Naive thymus-derived CD4-positive, alpha-beta T cell (primary cell): Measurements from ENCODE around the gene MLLT6. TPM values are rescaled to one million over a fixed set of nuclear protein-coding genes. Genes with fewer than 3 reads are reported as not detected.

ENCODE experiments used
- ATAC-seq: fragments of 150-1000 bp; cut with Tn5 transposase; 2 replicates; pipeline ENCODE4 v1.10.0; 2021; ENCODE audit warnings: mild to moderate bottlenecking, moderate library complexity
- CTCF ChIA-PET: fragments of 350-600 bp; sonication (Branson Sonifier 250); formaldehyde crosslinking; loops from one replicate; lab custom pipeline; 2021; ENCODE audit warnings: antibody characterized with exemption; lab: Charles Lee
- POLR2A ChIA-PET: fragments of 350-600 bp; sonication (Branson Sonifier 250); formaldehyde crosslinking; loops from one replicate; lab custom pipeline; 2021; ENCODE audit warnings: antibody characterized with exemption, inconsistent platforms; lab: Charles Lee
- DNase-seq, 9 donors: peaks; one replicate each; pipeline versions ENCODE4 v3.0.0 to v3.0.0-alpha.2; 2020 to 2022; ENCODE audit warnings: mixed read lengths in 1 of 9
- H3K27ac ChIP-seq: one replicate; pipeline ENCODE4 v1.7.0; 2013; ENCODE audit warnings: mild to moderate bottlenecking, low read depth, low read length, moderate library complexity
- H3K27me3 ChIP-seq, 2 donors: one replicate each; pipeline ENCODE4 v1.7.0; 2013; ENCODE audit warnings: low read length in 2 of 2, mild to moderate bottlenecking in 2 of 2, moderate library complexity in 2 of 2; ENCODE audit not compliant: control insufficient read depth in 2 of 2, insufficient read depth in 2 of 2
- H3K36me3 ChIP-seq, 3 experiments: 1 replicate in 2 of 3; 2 replicates in 1 of 3; pipeline ENCODE4 v1.7.0; 2013; ENCODE audit warnings: low read length in 3 of 3, mild to moderate bottlenecking in 3 of 3, moderate library complexity in 1 of 3; ENCODE audit not compliant: insufficient read depth in 3 of 3, control insufficient read depth in 2 of 3
- H3K4me1 ChIP-seq, 2 donors: one replicate each; pipeline ENCODE4 v1.7.0; 2013; ENCODE audit warnings: low read length in 2 of 2, mild to moderate bottlenecking in 2 of 2, moderate library complexity in 1 of 2; ENCODE audit not compliant: control insufficient read depth in 2 of 2, insufficient read depth in 2 of 2
- H3K4me3 ChIP-seq: 2 replicates; pipeline ENCODE4 v1.7.0; 2013; ENCODE audit warnings: mild to moderate bottlenecking, low read length
- H3K9me3 ChIP-seq, 3 experiments: 1 replicate in 2 of 3; 2 replicates in 1 of 3; pipeline ENCODE4 v1.7.0; 2013; ENCODE audit warnings: low read length in 3 of 3; ENCODE audit not compliant: control insufficient read depth in 2 of 3
- H3K27ac Mint-ChIP-seq, 9 donors: one replicate each; pipeline ENCODE4 v1.8.0; 2020 to 2022; ENCODE audit warnings: mixed read lengths in 9 of 9, mild to moderate bottlenecking in 8 of 9, moderate library complexity in 5 of 9, inconsistent platforms in 2 of 9
- H3K27me3 Mint-ChIP-seq, 5 donors: one replicate each; pipeline ENCODE4 v1.8.0; 2021 to 2022; ENCODE audit warnings: mixed read lengths in 5 of 5, mild to moderate bottlenecking in 1 of 5
- H3K36me3 Mint-ChIP-seq, 5 donors: one replicate each; pipeline ENCODE4 v1.8.0; 2020 to 2022; ENCODE audit warnings: mixed read lengths in 5 of 5, mild to moderate bottlenecking in 3 of 5, inconsistent platforms in 1 of 5
- H3K4me1 Mint-ChIP-seq, 7 donors: one replicate each; pipeline ENCODE4 v1.8.0; 2020 to 2022; ENCODE audit warnings: mixed read lengths in 7 of 7, mild to moderate bottlenecking in 3 of 7, inconsistent platforms in 1 of 7
- H3K4me3 Mint-ChIP-seq, 10 donors: one replicate each; pipeline ENCODE4 v1.8.0; 2020 to 2022; ENCODE audit warnings: mild to moderate bottlenecking in 10 of 10, mixed read lengths in 10 of 10, moderate library complexity in 6 of 10, inconsistent platforms in 2 of 10
- H3K9me3 Mint-ChIP-seq, 11 donors: one replicate each; pipeline ENCODE4 v1.8.0; 2020 to 2022; ENCODE audit warnings: mixed read lengths in 11 of 11, mild to moderate bottlenecking in 4 of 11, inconsistent platforms in 1 of 11, moderate library complexity in 1 of 11
- intact Hi-C, 2 donors: fragments of 100-400 bp; cut with micrococcal nuclease; formaldehyde crosslinking; loops; one replicate each; pipeline ENCODE4 v1.15.1; 2023
- polyA plus RNA-seq, 2 donors: library from polyadenylated mRNA; unstranded; fragments of 300-500 nt; fragmentation: Illumina TruSeq; gene quantifications; one replicate each; pipeline ENCODE4 v1.2.3, GENCODE V29; 2021
- total RNA-seq, 6 experiments: library from RNA in 5 of 6; stranded (reverse) in 5 of 6; gene quantifications; 1 replicate in 5 of 6; 2 replicates in 1 of 6; pipeline ENCODE4 v1.2.3 and lab custom pipeline; 2021 to 2026

Gene MLLT6
- total and polyA plus RNA-seq, 7 experiments from 2014 or later, result 10.2 to 533 (median 353) TPM

DNA sequence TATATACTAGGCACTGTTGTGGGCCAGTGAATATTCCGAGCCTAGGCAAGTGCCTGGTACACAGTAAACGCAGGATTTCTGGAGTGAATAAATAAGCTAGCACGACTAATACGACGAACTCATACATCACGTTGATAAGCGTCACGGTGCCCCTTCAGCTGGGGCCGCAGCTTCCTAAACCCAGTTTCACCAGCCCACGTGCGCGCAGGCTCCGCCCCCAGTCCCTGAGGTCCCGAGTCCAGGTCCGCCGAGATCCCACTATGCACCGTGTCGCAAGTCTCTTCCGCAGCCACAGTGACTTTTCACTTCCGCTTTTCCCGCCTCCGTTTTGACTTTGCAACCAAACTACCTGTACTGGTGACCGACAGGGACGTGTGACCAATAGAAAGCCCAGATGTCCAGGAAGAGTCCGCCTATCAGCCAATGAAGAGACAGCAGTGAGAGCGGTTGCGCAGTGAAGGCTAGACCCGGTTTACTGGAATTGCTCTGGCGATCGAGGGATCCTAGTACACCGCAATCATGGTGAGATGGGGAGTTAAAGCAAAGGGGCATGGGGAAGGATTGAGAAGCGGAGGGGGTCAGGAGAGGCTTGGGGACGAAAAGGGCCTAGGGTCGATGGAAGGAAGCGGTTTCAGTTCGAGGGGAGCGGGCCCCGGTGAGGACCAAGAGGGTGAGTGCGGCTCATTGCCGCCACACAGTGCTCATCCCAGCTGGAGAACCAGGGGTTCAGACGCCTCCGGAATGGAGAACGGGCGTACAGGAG, 47.4 kb downstream of the MLLT6 start, which contains the start of gene PSMB3:
Gene PSMB3, plus strand, starts transcription at position 434 of the 763 bp plus-strand sequence. Its CDS starts 86 bp downstream, at position 520.
- Mint-ChIP-seq H3K27me3 (peaks cover 12 to 32% (median 20%) of the 10 kb centered on the region in 5 donors), H3K36me3 (peaks cover 4 to 17% (median 13%) of the 10 kb centered on the region in 5 donors), H3K27ac (peak within 1 kb of the TSS; percentile 91 to 99 (median 97)), H3K4me3 (peak within 1 kb of the TSS; percentile 89 to 100 (median 98)), H3K4me1 (peaks cover 37 to 56% (median 44%) of the 10 kb centered on the region in 7 donors), H3K9me3 (peaks cover 0 to 12% (median 0%) of the 10 kb centered on the region in 11 donors)
- H3K27ac ChIP-seq, result peak within 1 kb of the TSS; percentile 83
- CTCF ChIA-PET, result interaction anchor here (1.0 to 1.4 kb wide), 3 partner anchors 77 to 165 kb away, joined by 3 to 6 read pairs (median 4); partner anchors contain the start of gene LASP1
- peaks cover 31 to 46% of the 10 kb centered on the region in 2 donors for H3K4me1 ChIP-seq
- POLR2A ChIA-PET, result interaction anchor here (0.6 to 2.0 kb wide), 21 partner anchors 9 to 1570 kb away, joined by 3 to 21 read pairs (median 5); partner anchors contain the start of genes CISD3, CWC25, LASP1 and MLLT6
- H3K9me3 ChIP-seq, result no peaks in the 10 kb centered on the region
- H3K27me3 ChIP-seq, result peaks cover 6 to 9% of the 10 kb centered on the region in 2 donors
- peak within 1 kb of the TSS; percentile 95 for H3K4me3 ChIP-seq
- intact Hi-C loops, result loop anchor here (1.0 to 10.0 kb wide), 14 partner anchors 18 to 482 kb away; partner anchors contain the start of genes CISD3 (in 2 of the 2), CWC25 (in 2 of the 2), PIP4K2B (in 2 of the 2) and RPL23 (in 2 of the 2)
- H3K36me3 ChIP-seq, result peaks cover 0 to 23% (median 12%) of the 10 kb centered on the region in 3 experiments
- DNase-seq (peak; percentile 76 to 98 (median 96)), ATAC-seq (peak; percentile 90)

DNA sequence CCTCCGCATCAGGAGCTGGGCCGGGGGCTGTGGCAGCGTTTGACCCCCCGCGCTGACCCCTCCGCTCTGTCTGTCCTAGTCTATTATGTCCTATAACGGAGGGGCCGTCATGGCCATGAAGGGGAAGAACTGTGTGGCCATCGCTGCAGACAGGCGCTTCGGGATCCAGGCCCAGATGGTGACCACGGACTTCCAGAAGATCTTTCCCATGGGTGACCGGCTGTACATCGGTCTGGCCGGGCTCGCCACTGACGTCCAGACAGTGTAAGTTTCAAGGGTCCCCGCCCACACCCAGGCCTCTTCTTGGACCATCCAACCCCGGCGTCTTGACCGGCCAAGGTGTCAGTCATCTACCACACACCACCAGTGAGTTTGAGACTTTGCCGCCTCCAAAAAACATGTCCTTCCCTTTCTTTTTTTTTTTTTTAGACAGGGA, 48.0 kb downstream of the MLLT6 start:
- intact Hi-C loops, result loop anchor here (2.0 to 10.0 kb wide), 3 partner anchors 194 to 482 kb away; no protein-coding TSS in a partner anchor

GRCh38 chr17:38761612-38762011, 56.5 kb downstream of the MLLT6 start:
- POLR2A ChIA-PET, result interaction anchor here (0.6 to 1.0 kb wide), 2 partner anchors 241 to 413 kb away, joined by 3 to 4 read pairs; no protein-coding TSS in a partner anchor
- H3K27ac ChIP-seq, result no peak overlapping the region
- CTCF ChIA-PET, result no interaction called here
- H3K4me1 ChIP-seq, result no peaks in the 10 kb centered on the region
- Mint-ChIP-seq H3K4me1 (peaks cover 8 to 14% (median 11%) of the 10 kb centered on the region in 7 donors), H3K4me3 (no peak overlapping the region), H3K27ac (peak overlapping the region in 7 of 9 donors; percentile 24 to 74 (median 54)), H3K27me3 (no peaks in the 10 kb centered on the region), H3K36me3 (peaks cover 14 to 40% (median 20%) of the 10 kb centered on the region in 5 donors), H3K9me3 (no peaks in the 10 kb centered on the region)
- ATAC-seq, result no peak
- intact Hi-C loops, result no loop called here
- H3K9me3 ChIP-seq, result no peaks in the 10 kb centered on the region
- no peaks in the 10 kb centered on the region for H3K27me3 ChIP-seq
- peaks cover 15 to 87% (median 32%) of the 10 kb centered on the region in 3 experiments for H3K36me3 ChIP-seq
- no peak overlapping the region for H3K4me3 ChIP-seq
- DNase-seq, result peak in 5 of 9 donors; percentile 19 to 32 (median 25)

More for the DNA sequence above, 48.0 kb downstream of the MLLT6 start:
- H3K27me3 ChIP-seq, result peaks cover 6 to 9% of the 10 kb centered on the region in 2 donors
- CTCF ChIA-PET, result no interaction called here
- peak overlapping the region; percentile 95 for H3K4me3 ChIP-seq
- peak overlapping the region; percentile 56 to 99 (median 96) for H3K27ac Mint-ChIP-seq
- ATAC-seq (no peak), DNase-seq (no peak)
- H3K4me3 Mint-ChIP-seq, result peak overlapping the region; percentile 89 to 100 (median 98)
- H3K36me3 ChIP-seq, result peaks cover 0 to 28% (median 12%) of the 10 kb centered on the region in 3 experiments
- peaks cover 37 to 56% (median 43%) of the 10 kb centered on the region in 7 donors for H3K4me1 Mint-ChIP-seq
- H3K27ac ChIP-seq, result peak overlapping the region; percentile 83
- H3K27me3 Mint-ChIP-seq, result peaks cover 8 to 28% (median 20%) of the 10 kb centered on the region in 5 donors
- H3K36me3 Mint-ChIP-seq, result peaks cover 4 to 17% (median 13%) of the 10 kb centered on the region in 5 donors
- peaks cover 0 to 12% (median 0%) of the 10 kb centered on the region in 11 donors for H3K9me3 Mint-ChIP-seq
- H3K4me1 ChIP-seq, result peaks cover 31 to 43% of the 10 kb centered on the region in 2 donors
- POLR2A ChIA-PET, result interaction anchor here (0.6 to 2.0 kb wide), 5 partner anchors 25 to 447 kb away, joined by 4 to 6 read pairs (median 4); partner anchors contain the start of genes RPL19 and RPL23
- no peaks in the 10 kb centered on the region for H3K9me3 ChIP-seq

- Histone ChIP-seq H3K4me3 (no peak overlapping the region), H3K9me3 (no peaks in the 10 kb centered on the region), H3K36me3 (peaks cover 15 to 91% (median 36%) of the 10 kb centered on the region in 3 experiments), H3K27ac (no peak overlapping the region), H3K4me1 (no peaks in the 10 kb centered on the region), H3K27me3 (no peaks in the 10 kb centered on the region)
- POLR2A ChIA-PET, result interaction anchor here (1.0 kb wide), 1 partner anchor 413 kb away, joined by 3 read pairs; no protein-coding TSS in a partner anchor
- no peaks in the 10 kb centered on the region for H3K27me3 Mint-ChIP-seq
- H3K27ac Mint-ChIP-seq, result peak overlapping the region in 3 of 9 donors; percentile 64 to 68 (median 65)
- intact Hi-C loops, result no loop called here
- ATAC-seq, result no peak
- CTCF ChIA-PET, result no interaction called here
- DNase-seq, result no peak
- H3K4me1 Mint-ChIP-seq, result peaks cover 8 to 14% (median 11%) of the 10 kb centered on the region in 7 donors
- H3K36me3 Mint-ChIP-seq, result peaks cover 15 to 40% (median 21%) of the 10 kb centered on the region in 5 donors
- H3K4me3 Mint-ChIP-seq, result no peak overlapping the region
- no peaks in the 10 kb centered on the region for H3K9me3 Mint-ChIP-seq
These were observed 57.2 kb downstream of the MLLT6 start for GRCh38 chr17:38762231-38762630.

DNA sequence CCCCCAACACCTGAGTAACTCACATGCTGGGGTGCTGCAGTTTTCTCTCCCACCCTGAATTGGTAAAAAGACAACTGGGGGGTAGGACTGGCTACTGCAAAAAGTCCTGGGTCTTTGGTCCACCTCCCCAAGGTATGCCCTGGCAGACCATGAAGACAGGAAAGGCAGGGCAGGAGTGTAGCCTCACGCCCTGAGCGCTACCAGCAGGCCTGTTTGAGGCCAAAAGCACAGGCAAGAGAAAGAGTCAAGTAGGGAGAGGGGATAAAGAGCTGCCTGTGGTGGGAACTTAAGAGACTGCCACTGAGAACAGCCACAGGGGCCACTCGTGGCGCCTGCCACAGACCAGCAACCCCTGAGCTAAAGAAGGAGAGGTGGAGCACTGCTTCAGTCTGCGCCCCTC, 61.3 kb downstream of the MLLT6 start:
- intact Hi-C loops, result no loop called here
- H3K27ac ChIP-seq, result no peak overlapping the region
- CTCF ChIA-PET, result no interaction called here

DNA sequence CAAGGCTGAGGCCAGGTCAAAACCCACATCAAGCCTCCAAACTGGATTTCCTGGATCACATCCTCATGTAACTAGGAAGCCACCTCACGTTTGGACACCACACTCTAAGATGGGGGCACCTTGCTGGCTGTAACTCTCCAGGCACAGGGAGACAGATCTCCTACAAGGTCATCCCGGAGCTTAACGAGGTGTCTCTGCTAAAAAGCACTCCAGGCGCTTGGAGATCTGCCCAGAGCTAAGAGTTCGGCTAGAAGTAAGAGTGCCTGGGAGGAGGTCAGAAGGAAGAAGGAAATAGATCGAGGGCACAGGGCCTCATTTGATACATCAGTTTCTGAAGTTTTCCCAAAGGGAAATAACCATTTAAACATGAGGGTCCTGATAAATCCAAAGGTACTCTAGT, 63.3 kb downstream of the MLLT6 start:
- Mint-ChIP-seq H3K27ac (peak overlapping the region in 4 of 9 donors; percentile 14 to 41 (median 30)), H3K4me1 (peaks cover 0 to 5% (median 0%) of the 10 kb centered on the region in 7 donors), H3K9me3 (no peaks in the 10 kb centered on the region), H3K27me3 (no peaks in the 10 kb centered on the region), H3K36me3 (peaks cover 4 to 52% (median 27%) of the 10 kb centered on the region in 5 donors), H3K4me3 (no peak overlapping the region)
- CTCF ChIA-PET, result no interaction called here
- DNase-seq (no peak), ATAC-seq (no peak)
- no peak overlapping the region for H3K27ac ChIP-seq
- no peaks in the 10 kb centered on the region for H3K9me3 ChIP-seq
- no peak overlapping the region for H3K4me3 ChIP-seq
- H3K36me3 ChIP-seq, result peaks cover 11 to 96% (median 16%) of the 10 kb centered on the region in 3 experiments
- POLR2A ChIA-PET, result interaction anchor here (1.3 to 1.4 kb wide), 2 partner anchors 19 to 57 kb away, joined by 3 read pairs; partner anchors contain the start of gene CWC25
- no peaks in the 10 kb centered on the region for H3K4me1 ChIP-seq
- H3K27me3 ChIP-seq, result no peaks in the 10 kb centered on the region
- intact Hi-C loops, result no loop called here

More for the DNA sequence above, 61.3 kb downstream of the MLLT6 start:
- ATAC-seq, result no peak
- H3K27me3 ChIP-seq, result no peaks in the 10 kb centered on the region
- no peaks in the 10 kb centered on the region for H3K9me3 Mint-ChIP-seq
- no peak overlapping the region for H3K4me3 ChIP-seq
- no peaks in the 10 kb centered on the region for H3K4me1 ChIP-seq
- DNase-seq, result no peak
- POLR2A ChIA-PET, result interaction anchor here (1.2 kb wide), 1 partner anchor 9 kb away, joined by 5 read pairs; no protein-coding TSS in a partner anchor
- H3K4me1 Mint-ChIP-seq, result peaks cover 4 to 9% (median 5%) of the 10 kb centered on the region in 7 donors
- peaks cover 8 to 95% (median 20%) of the 10 kb centered on the region in 3 experiments for H3K36me3 ChIP-seq
- peak overlapping the region in 5 of 9 donors; percentile 12 to 86 (median 56) for H3K27ac Mint-ChIP-seq
- no peaks in the 10 kb centered on the region for H3K9me3 ChIP-seq
- peaks cover 8 to 58% (median 25%) of the 10 kb centered on the region in 5 donors for H3K36me3 Mint-ChIP-seq
- H3K4me3 Mint-ChIP-seq, result no peak overlapping the region
- no peaks in the 10 kb centered on the region for H3K27me3 Mint-ChIP-seq
